Measurements from ENCODE around the gene SETD5.

DNA sequence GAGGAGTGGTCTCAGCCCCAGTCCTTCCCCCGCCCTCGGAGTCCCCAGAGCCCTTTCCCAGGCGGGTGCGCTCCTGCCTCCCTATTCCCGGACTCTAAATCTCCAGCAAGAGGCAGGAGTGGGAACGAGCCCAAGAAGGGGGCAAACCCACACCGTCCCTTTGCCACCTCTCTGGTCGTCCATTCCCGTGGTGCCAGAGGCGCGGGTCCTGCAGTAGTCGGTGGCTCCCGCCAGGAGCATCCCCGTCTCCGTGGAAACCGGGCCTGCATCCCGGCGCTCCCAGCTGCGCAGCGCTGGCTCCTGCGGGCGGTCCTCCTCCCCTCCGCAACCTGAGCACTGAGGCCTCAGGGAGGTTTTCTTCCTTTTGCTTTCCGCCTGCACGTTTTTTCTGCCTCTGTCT lies 111.4 kb downstream of the SETD5 start:
- TF ChIP-seq, protein P1, sequence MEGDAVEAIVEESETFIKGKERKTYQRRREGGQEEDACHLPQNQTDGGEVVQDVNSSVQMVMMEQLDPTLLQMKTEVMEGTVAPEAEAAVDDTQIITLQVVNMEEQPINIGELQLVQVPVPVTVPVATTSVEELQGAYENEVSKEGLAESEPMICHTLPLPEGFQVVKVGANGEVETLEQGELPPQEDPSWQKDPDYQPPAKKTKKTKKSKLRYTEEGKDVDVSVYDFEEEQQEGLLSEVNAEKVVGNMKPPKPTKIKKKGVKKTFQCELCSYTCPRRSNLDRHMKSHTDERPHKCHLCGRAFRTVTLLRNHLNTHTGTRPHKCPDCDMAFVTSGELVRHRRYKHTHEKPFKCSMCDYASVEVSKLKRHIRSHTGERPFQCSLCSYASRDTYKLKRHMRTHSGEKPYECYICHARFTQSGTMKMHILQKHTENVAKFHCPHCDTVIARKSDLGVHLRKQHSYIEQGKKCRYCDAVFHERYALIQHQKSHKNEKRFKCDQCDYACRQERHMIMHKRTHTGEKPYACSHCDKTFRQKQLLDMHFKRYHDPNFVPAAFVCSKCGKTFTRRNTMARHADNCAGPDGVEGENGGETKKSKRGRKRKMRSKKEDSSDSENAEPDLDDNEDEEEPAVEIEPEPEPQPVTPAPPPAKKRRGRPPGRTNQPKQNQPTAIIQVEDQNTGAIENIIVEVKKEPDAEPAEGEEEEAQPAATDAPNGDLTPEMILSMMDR (IDR thresholded peaks at IDR 0.05; ENCODE audit: borderline replicate concordance, extremely low read depth, low read length, poor library complexity, severe bottlenecking) = no peak
- TF ChIP-seq EZH2 (IDR thresholded peaks at IDR 0.05; ENCODE audit: borderline replicate concordance, low read depth, low read length, severe bottlenecking) = no peak

Data from DND-41 (cell line).